Cardiac muscle cell (in vitro differentiated cells and primary cell): ENCODE measurements around the gene TUFT1. TPM values are rescaled to one million over a fixed set of nuclear protein-coding genes. Genes with fewer than 3 reads are reported as not detected.

Experiments used
- DNase-seq, 2 donors: peaks; one replicate each; pipeline versions ENCODE4 v3.0.0 to v3.0.0-alpha.2; 2010 to 2017; ENCODE audit warnings: low read depth in 1 of 2, low spot score in 1 of 2
- H3K27ac ChIP-seq: fragments of 200-600 bp; sonication (generic); 2 replicates; pipeline ENCODE4 v1.5.1; 2016
- H3K27me3 ChIP-seq: fragments of 200-600 bp; sonication (generic); 2 replicates; pipeline ENCODE4 v1.6.0; 2016; ENCODE audit warnings: control low read depth
- H3K36me3 ChIP-seq: fragments of 200-600 bp; sonication (generic); 2 replicates; pipeline ENCODE4 v1.5.1; 2016; ENCODE audit warnings: control low read depth
- H3K4me1 ChIP-seq: fragments of 200-600 bp; sonication (generic); 2 replicates; pipeline ENCODE4 v1.8.1; 2017; ENCODE audit warnings: low read depth, mild to moderate bottlenecking, mixed run types
- H3K4me3 ChIP-seq: fragments of 200-600 bp; sonication (generic); 2 replicates; pipeline ENCODE4 v1.5.1; 2016; ENCODE audit warnings: mild to moderate bottlenecking
- H3K9me3 ChIP-seq: fragments of 200-600 bp; sonication (generic); 2 replicates; pipeline ENCODE4 v1.5.1; 2017; ENCODE audit warnings: low read depth, mild to moderate bottlenecking, control low read depth
- polyA plus RNA-seq: library from polyadenylated mRNA; unstranded; fragments of >200 nt; fragmentation: Nextera tagmentation; extraction: Ambion mirVana; gene quantifications from 2 replicates; pipeline ENCODE4 v1.2.1, GENCODE V29; 2016
- total RNA-seq: library from RNA; depleted of rRNA; stranded (reverse); fragments of >200 nt; gene quantifications from 2 replicates; pipeline ENCODE4 v1.2.3, GENCODE V29; 2016
- TF ChIP-seq, protein P1 (sequence below): IDR thresholded peaks from 2 replicates; pipeline ENCODE4 v1.5.1; 2012; ENCODE audit warnings: low read depth, mild to moderate bottlenecking, low read length

Gene TUFT1
- total and polyA plus RNA-seq, 2 experiments from 2014 or later = 7.0 to 7.7 TPM

GRCh38 chr1:151510020-151510405 is 30.1 kb upstream of the TUFT1 start:
- H3K4me3 ChIP-seq = peak overlapping the region; percentile 59
- no peaks in the 10 kb centered on the region for H3K36me3 ChIP-seq
- peaks cover 10% of the 10 kb centered on the region for H3K27me3 ChIP-seq
- H3K4me1 ChIP-seq = peaks cover 13% of the 10 kb centered on the region
- no peak overlapping the region for H3K27ac ChIP-seq
- TF ChIP-seq, protein P1, sequence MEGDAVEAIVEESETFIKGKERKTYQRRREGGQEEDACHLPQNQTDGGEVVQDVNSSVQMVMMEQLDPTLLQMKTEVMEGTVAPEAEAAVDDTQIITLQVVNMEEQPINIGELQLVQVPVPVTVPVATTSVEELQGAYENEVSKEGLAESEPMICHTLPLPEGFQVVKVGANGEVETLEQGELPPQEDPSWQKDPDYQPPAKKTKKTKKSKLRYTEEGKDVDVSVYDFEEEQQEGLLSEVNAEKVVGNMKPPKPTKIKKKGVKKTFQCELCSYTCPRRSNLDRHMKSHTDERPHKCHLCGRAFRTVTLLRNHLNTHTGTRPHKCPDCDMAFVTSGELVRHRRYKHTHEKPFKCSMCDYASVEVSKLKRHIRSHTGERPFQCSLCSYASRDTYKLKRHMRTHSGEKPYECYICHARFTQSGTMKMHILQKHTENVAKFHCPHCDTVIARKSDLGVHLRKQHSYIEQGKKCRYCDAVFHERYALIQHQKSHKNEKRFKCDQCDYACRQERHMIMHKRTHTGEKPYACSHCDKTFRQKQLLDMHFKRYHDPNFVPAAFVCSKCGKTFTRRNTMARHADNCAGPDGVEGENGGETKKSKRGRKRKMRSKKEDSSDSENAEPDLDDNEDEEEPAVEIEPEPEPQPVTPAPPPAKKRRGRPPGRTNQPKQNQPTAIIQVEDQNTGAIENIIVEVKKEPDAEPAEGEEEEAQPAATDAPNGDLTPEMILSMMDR = no peak
- no peaks in the 10 kb centered on the region for H3K9me3 ChIP-seq
- no peak for DNase-seq

- peaks cover 13% of the 10 kb centered on the region for H3K4me1 ChIP-seq
- H3K27ac ChIP-seq = no peak overlapping the region
- no peak for DNase-seq
- peaks cover 10% of the 10 kb centered on the region for H3K27me3 ChIP-seq
- H3K36me3 ChIP-seq = no peaks in the 10 kb centered on the region
- TF ChIP-seq, protein P1 = no peak
- H3K4me3 ChIP-seq = peak overlapping the region; percentile 59
- H3K9me3 ChIP-seq = no peaks in the 10 kb centered on the region
Measured at GRCh38 chr1:151510614-151510956, 29.5 kb upstream of the TUFT1 start.

- H3K27me3 ChIP-seq = peaks cover 10% of the 10 kb centered on the region
- no peak within 1 kb of the TSS for H3K27ac ChIP-seq
- TF ChIP-seq, protein P1 = no peak
- H3K4me1 ChIP-seq = peaks cover 13% of the 10 kb centered on the region
- peak; percentile 83 to 98 for DNase-seq
- peak within 1 kb of the TSS; percentile 59 for H3K4me3 ChIP-seq
- no peaks in the 10 kb centered on the region for H3K36me3 ChIP-seq
- H3K9me3 ChIP-seq = no peaks in the 10 kb centered on the region
Measured at GRCh38 chr1:151510957-151511635, 29.0 kb upstream of the TUFT1 start, which contains the start of gene CGN. Gene CGN, plus strand, starts transcription at chr1:151511387. Its CDS starts 7,133 bp downstream, at chr1:151518520.

DNA sequence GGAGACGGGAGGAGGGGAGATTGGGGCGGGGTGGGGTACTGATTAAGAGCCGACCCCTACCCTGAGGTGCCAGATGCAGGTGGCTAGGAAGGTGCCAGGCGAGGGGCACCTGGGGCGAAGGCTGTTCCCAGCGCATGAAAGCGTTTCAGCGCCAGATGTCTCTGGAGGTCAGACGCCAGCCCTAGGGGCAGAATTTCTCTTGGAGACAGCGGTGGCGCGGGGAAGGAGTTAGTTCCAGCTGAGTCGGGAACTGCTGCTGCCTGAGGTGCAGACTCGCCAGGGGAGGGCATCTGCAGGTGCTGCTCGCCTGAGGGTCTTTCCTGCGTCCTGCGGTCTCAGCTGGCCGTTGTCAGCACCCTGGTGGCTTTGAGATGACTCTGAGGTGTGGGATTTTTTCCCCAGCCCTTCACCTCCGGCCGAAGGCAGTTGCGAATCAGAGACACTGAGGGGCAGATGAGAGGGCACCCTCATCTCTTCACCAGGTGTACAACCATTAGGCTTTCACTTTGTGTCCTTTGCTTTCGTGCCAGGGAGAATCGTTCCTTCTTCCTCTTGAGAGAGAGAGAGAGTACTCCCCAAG is 28.4 kb upstream of the TUFT1 start:
- H3K4me1 ChIP-seq = peaks cover 13% of the 10 kb centered on the region
- H3K27me3 ChIP-seq = peaks cover 10% of the 10 kb centered on the region
- H3K4me3 ChIP-seq = peak overlapping the region; percentile 59
- no peak overlapping the region for H3K27ac ChIP-seq
- H3K36me3 ChIP-seq = no peaks in the 10 kb centered on the region
- no peaks in the 10 kb centered on the region for H3K9me3 ChIP-seq
- peak in 1 of 2 donors; percentile 72 for DNase-seq
- TF ChIP-seq, protein P1 = peak; percentile 10

DNA sequence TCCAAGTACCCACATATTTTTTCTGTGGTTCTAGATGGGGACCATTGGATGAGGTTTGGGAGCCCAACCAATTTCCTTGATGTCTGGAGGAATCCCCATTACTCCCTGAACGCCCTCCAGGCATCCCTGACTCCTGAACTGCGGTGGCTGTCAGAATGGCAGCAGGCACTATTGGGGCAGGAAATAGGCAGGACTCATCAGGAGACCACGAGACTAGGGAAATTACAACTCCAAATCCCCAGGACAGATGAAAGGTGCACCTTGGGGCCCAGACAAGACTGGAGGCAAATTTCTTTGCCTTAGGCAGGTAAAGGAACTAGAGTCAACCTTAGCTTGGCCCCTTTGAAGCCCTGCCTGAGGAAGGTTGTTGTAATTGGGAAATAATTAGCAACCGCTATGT is 27.8 kb upstream of the TUFT1 start:
- H3K9me3 ChIP-seq = no peaks in the 10 kb centered on the region
- peak overlapping the region; percentile 59 for H3K4me3 ChIP-seq
- DNase-seq = no peak
- H3K27ac ChIP-seq = no peak overlapping the region
- H3K36me3 ChIP-seq = no peaks in the 10 kb centered on the region
- TF ChIP-seq, protein P1 = no peak
- H3K27me3 ChIP-seq = peaks cover 10% of the 10 kb centered on the region
- peaks cover 13% of the 10 kb centered on the region for H3K4me1 ChIP-seq
